Tibial nerve (tissue), 4 donors: ENCODE results near the gene CMBL.

ENCODE experiments used
- EP300 ChIP-seq, 2 donors: sonication (generic); formaldehyde crosslinking; IDR thresholded peaks; one replicate each; pipeline ENCODE4 v1.6.1; 2017; ENCODE audit warnings: antibody characterized with exemption in 2 of 2, mild to moderate bottlenecking in 1 of 2
- POLR2A ChIP-seq, 2 donors: fragments of 450-650 bp; IDR thresholded peaks; one replicate each; pipeline ENCODE4 v1.6.1; 2017; ENCODE audit warnings: antibody characterized with exemption in 2 of 2, mild to moderate bottlenecking in 2 of 2, moderate library complexity in 2 of 2
- TF ChIP-seq, protein P1 (sequence below), 5 experiments: fragments of 200-600 bp in 3 of 5; fragments of 450-650 bp in 2 of 5; sonication (generic) in 3 of 5; IDR thresholded peaks; one replicate each; pipeline ENCODE4 v1.5.1; 2016 to 2019; ENCODE audit warnings: antibody characterized with exemption in 5 of 5, mild to moderate bottlenecking in 3 of 5, moderate library complexity in 2 of 5

DNA sequence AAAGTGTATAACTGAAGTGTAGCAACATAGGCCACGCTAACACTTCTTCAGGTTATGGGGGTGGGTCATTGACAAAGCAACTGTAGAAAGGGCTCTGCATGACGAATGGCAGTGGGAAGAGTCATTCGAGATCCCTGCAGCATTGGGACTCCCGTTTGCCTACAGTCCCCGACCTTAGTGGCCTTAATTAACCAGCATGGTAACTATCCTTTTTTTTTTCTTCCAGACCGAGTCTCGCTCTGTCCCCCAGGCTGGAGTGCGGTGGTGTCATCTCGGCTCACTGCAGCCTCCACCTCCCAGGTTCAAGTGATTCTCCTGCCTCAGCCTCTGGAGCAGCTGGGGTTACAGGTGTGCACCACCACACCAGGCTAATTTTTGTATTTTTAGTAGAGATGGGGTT is 14.2 kb upstream of the CMBL start:
- TF ChIP-seq POLR2A (IDR thresholded peaks at IDR 0.05) (no peak), EP300 (IDR thresholded peaks at IDR 0.05) (no peak)
- TF ChIP-seq, protein P1, sequence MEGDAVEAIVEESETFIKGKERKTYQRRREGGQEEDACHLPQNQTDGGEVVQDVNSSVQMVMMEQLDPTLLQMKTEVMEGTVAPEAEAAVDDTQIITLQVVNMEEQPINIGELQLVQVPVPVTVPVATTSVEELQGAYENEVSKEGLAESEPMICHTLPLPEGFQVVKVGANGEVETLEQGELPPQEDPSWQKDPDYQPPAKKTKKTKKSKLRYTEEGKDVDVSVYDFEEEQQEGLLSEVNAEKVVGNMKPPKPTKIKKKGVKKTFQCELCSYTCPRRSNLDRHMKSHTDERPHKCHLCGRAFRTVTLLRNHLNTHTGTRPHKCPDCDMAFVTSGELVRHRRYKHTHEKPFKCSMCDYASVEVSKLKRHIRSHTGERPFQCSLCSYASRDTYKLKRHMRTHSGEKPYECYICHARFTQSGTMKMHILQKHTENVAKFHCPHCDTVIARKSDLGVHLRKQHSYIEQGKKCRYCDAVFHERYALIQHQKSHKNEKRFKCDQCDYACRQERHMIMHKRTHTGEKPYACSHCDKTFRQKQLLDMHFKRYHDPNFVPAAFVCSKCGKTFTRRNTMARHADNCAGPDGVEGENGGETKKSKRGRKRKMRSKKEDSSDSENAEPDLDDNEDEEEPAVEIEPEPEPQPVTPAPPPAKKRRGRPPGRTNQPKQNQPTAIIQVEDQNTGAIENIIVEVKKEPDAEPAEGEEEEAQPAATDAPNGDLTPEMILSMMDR (IDR thresholded peaks at IDR 0.05): no peak
